Activated CD8-positive, alpha-beta memory T cell treated with anti-CD3 and anti-CD28 coated beads for 48 hours (primary cell): ENCODE measurements around the gene TNRC6B.
"Not testable (repeated sequence)": the region's sequence is repeated elsewhere in the genome, so short reads cannot be mapped to it uniquely, and the experiment has no call there.

Experiments
- DNase-seq, 3 experiments: peaks; one replicate each; pipeline ENCODE4 v3.0.0-alpha.2; 2020; ENCODE audit warnings: low read depth in 2 of 3, low spot score in 2 of 3

Gene TNRC6B

DNA sequence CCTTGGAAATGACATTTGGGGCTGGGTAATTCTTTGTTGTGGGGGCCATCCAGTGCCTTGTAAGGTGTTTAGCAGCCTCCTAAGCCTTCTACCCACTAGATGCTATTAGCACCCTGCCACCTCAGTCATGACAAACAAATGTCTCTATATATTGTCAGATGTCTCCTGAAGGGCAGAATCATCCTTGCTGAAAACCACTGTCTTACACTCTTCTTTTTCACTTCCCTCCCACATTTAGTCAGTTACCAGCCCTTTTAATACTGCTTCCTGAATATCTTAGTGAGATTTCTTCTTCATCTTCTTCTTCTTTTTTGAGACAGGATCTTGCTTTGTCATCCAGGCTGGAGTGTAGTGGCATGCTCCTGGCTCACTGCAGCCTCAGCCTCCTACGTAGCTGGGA is 33.1 kb downstream of the TNRC6B start:
- DNase-seq = no peak

DNA sequence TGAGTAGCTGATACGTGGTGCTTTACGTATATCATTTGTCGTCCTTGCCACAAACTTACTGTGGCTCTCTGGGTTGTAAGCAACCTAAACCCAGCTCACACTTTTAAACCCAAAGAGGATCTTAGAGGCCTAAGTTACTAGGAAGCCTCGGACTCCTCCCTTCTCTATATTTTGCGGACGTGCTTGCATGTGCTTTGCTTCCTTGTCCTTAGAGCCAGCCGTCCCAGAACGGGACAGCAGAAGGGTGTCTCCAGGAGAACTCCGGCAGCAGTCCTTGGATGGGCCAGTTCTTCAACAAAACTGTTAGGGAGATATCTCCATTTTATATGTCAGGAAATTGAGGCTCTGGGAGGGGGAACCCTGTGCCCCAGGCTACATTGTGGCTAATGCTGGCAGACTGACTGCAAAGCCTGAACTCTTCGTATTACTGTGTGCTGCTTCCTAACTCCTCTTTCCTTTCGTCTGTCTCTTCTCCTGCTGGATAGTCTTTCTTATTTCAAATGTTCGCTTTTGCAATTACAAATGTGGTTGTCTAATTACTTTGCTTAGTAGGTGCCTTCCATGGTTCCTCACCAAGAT is 33.8 kb downstream of the TNRC6B start:
- DNase-seq = no peak

DNA sequence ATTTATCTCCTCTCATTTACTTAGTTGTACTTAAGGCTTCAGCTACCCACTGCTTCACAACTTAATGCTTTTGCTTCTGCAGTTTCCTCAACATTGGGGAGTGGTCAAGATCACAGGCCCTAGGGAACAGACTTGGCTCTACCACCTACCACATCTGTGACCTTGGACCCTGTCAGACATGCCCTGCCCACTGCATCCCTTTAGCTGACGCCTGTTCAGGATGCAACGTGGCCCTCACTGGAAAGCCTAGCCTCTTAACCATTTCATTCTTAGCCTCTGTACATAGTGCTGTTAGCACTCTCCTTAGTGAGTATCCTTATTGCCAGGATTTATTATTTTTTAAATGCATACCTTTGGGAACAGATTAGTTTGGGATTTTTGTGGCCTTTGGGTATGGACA is 34.4 kb downstream of the TNRC6B start:
- no peak for DNase-seq

DNA sequence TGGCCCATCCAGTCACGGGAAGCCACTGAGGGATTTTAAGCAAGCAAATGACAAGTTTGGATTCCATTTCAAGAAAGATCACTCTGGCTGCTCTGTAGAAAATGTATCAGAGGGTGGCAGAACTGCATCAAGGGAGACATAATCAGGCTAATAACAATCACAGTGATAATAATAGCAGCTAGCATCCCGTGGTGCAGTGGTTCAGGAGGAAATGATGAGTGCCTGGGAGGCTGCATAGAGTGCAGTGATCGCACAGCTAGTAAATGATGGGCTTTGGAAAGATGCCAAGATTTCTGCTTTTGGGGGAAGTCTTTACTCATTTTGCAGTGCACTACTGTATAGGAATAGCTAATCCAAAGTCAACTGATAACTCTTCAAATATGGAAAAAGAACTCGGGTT is 35.8 kb downstream of the TNRC6B start:
- DNase-seq = no peak

DNA sequence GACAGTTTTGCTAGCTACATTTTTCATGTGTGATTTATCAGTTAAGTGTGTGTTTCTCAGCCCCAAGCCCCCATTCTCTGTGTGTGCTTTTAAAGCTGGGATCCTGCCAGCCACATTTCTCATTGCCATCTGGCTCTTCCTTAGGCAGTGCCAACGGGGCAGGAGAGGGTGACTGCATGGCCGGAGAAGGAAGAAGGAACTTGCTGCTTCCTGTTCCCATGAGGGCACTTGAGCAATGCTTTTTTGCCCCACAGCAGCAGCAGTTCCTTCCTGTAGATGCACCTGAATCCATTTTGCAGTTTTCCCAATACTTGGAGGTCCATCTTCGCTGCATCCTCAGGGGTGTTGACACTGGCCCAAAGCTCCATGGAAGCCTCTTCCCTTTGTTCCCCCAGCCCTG is 37.5 kb downstream of the TNRC6B start:
- DNase-seq = no peak

DNA sequence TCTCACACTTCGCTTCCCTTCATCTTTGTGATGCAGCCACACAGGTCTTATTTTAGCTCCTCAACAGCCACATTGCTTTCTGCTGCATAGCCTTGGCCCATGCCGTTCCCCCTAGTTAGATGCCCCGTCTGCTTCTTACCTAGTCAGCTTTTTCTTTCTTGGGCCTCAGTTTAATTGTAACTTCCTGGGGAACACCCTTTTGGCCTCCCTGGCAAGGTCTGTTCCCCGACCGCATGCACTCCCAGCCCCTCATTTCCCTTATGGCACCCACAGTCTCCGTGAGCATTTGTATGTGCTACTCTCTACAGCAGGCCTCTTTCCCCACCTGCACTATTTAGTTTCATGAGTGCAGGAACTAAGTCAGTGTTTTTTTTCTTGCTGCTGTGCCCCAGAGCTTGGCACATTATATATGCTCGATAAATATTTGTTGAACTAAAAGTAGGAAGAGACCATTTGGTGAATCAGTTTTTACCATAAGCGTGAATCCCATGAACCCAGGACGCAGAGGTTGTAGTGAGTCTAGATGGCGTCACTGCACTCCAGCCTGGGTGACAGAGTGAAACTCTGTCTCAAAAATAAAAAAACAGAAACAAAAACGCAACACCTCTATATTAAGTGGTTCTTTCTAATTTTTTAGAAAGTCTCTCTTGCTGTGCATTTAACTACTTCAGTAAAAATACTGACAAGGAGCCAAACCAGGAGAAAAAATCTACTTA is 38.5 kb downstream of the TNRC6B start:
- no peak for DNase-seq

DNA sequence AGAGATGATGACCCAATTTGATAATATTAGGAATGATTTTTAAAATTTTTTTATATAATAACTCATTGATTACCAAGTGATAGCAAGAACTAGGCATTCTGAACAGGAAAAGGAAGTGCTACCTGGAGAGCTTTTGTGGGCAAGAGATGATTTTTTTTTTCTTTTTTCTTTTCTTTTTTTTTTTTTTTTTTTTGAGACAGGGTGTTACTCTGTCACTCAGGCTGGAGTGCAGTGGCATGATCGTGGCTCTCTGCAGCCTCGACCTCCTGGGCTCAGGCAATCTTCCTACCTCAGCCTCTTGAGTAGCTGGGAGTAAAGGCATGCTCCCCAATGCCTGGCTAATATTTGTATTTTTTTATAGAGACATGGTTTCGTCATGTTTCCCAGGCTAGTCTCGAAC is 40.4 kb downstream of the TNRC6B start:
- no peak for DNase-seq

DNA sequence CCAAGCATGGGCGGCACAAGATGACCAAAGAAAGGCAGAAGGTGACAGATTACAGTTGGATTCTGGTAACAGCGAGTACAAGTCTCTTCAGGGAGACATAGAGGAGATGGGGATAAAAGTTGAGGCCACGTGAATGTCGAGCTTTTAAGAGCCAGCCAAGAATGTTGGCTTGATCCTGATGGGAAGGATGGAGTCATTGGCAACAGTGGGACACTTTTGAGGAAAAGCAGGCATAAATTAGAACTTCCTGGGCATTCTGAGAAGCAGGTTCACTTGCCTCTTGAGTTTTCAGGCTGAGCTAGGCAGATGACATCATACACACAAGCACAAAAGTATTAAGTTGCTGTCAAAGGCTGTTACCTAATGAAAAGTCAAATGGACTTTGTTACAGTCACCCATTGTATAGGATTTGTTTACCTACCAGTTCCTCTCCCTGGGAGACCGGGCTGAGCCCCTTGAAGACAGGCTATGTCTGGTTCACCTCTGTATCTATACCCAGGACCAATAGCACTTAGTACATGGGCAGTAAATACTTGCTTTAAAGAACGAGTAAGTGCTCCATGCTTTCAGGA is 41.1 kb downstream of the TNRC6B start:
- DNase-seq = no peak

DNA sequence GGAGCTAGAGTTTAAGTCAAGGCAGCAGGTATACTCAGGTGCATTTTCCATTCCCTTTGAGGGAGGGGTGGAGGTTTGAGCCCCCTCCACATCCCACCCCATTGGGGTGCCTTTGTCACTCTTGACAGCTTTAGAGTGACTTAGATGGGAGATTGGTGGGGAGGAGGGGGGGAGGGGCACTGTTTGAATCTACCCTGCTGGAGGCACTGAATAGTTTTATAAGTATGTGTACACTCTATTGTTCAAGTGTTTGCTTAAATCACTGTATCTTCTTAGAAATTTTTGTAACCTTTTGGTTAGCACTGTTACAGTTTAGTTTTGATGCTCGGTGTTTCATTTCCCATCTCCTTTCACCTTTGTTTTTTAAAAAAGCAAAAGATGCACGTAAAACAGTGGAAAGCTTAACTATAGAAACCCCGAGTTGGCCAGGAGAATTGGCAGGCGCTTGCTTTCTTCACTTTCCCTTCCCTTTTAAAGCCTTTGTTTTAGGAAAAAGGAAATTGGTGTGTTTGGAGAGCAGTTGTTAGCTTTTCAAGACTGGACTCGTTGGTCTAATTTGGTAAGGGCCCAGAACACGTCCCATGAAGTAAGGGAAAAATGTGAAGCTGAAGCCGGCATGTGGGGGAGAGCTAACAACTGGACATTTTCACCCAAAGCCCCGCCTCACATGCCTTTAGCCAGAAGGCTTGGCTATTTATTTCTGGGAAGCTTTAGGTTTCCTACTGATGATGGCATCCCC is 42.8 kb downstream of the TNRC6B start:
- no peak for DNase-seq

DNA sequence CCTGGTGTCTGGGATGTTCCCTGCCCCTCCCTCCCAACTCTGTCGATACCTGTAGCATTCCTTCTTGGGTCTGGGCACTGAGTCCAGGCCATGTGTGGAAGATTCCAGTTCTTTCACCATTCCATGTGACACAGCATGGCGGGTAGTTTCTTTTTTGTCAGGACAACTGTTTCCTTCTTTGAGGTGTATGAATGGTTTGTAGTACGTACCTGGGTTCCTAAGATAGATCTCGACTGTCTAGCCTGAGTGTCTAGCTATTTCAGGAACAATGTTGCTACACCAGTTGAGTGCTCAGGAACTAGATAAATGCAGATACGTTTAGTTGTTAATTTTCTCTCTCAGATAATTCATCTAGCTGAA is 43.3 kb downstream of the TNRC6B start:
- no peak for DNase-seq

DNA sequence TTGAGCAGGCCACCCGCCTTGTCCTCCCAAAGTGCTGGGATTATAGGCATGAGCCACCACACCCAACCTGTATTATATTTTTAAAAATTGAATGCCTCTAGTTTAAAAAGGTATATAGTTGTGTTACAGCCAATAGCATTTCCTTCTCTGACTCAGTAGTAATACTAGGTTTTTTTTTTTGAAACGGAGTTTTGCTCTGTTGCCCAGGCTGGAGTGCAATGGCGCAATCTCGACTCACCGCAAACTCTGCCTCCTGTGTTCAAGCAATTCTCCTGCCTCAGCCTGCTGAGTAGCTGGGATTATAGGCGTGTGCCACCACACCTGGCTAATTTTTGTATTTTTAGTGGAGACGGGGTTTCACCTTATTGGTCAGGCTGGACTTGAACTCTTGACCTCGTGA is 45.3 kb downstream of the TNRC6B start:
- not testable (repeated sequence) for DNase-seq

DNA sequence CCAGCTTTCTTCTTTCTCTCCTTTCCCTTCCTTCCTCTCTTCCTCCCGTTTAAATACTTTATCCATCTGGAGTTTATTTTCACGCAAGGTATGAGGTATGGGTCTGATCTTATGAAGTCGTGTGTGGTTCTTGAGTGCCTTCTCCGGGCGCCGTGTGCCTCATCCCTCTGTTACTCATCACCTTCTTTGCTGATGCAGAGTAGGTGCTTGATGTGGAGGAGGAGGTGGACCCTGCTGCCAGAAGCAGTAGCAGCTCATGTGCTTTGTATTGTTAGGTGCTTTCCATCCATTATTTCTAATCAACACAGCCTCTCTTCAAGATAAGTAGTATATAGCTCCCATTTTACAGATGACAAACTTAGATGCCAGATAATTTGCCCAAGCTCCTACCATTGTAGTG is 47.0 kb downstream of the TNRC6B start:
- DNase-seq = no peak

DNA sequence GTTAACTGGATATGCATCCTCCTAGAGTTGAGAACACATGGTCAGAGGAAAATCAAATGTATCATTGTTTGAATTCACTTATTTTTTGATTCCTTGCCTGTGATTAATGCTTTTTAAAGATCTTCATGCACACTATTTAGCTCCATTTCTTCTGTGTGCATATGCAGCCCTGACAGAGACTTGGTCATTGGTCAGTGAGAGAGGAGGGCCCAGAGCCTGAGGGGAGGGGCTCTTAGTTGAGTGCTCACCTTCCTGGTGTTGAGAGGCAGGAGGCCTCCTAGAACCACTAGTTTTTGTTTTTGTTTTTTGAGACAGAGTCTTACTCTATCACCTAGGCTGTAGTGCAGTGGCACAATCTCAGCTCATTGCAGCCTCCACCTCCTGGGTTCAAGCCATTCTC is 48.9 kb downstream of the TNRC6B start:
- DNase-seq = no peak

DNA sequence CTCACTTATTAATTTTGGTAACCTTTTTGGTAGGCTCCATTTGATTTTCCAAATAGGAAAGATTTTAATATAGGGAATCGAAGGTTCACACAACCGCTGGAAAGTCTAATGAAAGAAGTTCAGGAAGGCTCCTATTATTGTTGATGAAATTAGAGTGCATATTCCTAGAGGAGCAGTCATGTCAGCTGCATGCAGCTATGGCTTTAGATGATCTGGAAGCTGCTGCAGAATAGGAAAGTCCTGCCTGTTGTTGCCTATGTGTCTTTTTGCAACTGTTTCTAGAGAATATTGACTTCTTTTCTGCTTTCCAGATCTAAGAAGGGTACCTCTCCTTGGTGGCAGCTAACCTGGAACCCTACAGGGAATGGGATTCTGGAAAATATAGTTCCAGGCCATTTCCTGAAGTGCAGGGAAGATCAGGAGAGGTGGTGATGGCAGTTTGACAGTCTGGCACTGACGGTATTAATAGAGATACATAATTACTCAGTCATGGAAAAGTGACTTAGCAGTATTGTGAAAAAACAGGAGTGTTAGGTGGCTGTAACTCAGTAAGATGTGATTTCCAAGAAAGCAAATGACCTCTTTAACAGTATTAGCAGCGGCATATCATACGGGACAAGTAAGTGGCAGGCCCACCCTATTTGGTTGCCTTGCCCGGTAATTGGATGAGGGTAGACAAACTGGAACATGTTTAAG is 54.0 kb downstream of the TNRC6B start:
- no peak for DNase-seq

DNA sequence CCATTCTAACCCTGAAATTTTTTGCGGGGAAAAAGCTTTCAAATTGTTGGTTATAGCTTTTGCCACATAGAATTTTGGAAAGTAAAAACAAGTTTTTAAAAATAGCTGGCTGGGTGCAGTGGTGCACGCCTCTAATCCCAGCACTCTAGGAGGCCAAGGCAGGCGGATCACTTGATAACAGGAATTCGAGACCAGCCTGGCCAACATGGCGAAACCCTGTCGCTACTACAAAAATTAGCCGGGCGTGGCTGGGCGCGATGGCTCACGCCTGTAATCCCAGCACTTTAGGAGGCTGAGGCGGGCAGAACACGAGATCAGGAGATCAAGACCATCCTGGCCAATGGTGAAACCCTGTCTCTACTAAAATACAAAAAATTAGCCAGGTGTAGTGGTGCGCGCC is 54.9 kb downstream of the TNRC6B start:
- DNase-seq = no peak

DNA sequence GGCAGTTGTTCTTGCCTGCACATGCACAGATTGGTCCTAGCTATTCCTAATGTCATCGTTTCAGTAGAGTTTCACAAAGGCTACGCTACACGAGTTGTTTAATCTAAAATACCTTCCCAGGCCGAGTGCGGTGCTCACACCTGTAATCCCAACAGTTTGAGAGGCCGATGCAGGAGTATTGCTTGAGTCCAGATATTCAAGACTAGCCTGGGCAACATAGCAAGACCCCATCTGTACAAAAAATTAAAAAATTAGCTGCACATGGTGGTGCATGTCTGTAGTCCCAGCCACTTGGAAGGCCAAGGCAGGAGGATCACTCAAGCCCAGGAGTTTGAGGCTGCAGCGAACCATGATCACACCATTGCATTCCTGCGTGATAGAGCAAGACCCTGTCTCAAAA is 56.2 kb downstream of the TNRC6B start:
- DNase-seq = no peak

DNA sequence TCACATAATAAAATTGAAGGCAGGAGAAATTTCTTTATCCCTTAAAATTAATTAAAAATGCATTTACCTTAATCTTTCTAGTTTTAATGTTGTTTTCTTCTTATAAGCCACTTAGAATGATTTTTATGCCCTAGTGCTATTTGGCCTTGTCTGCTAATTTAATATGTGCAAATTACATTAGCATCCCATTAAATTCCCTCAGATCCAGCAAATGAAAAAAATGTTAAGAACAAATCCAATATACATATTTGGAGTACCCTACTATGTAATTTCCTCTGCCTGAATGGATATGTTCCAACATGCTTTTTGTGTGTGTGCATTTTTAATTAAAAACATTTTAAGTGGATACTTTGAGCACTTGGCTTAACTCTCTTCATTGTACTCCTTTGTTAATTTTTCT is 56.9 kb downstream of the TNRC6B start:
- no peak for DNase-seq

DNA sequence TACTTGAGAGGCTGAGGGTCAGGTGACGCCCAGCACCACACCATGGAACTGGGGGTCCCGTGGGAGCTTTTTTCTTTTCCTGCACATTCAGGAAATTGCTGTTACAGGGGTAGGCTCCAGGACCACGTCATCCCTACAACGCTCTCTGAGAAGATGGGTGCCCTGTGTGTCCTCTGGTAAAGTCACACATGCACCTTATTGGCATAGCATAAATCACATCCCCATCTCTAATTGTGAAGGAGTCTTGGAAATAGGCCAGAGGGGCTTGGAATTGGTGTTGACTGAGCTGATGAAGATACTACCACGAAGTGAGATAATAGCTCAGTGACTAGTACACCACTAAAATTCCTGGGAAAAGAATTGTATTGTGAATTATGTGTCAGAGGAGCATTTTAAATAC is 57.6 kb downstream of the TNRC6B start:
- DNase-seq = no peak

DNA sequence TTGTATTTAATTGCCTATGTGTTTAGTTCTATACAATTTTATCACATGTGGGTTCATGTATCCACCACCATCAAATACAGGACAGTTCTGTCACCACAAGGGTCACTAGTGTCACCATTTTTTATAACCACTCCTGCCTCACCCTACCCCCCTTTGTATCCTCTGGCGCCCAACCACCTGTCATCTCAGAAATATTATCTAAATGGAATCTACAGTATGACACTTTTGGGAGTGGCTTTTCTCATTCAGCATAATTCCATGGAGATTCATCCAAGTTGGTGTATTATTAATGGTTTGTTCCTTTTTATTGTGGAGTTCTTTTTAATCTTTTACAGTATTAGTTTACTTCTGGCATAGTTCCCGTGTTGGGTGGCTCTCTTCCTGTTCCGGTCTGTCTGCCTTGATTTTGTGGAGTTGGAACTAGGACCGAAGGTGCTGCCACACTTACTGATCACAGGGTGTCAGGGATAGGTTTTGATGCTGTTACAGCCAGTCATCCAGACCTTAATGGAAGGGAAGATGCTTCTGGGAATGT is 58.5 kb downstream of the TNRC6B start:
- DNase-seq = no peak

DNA sequence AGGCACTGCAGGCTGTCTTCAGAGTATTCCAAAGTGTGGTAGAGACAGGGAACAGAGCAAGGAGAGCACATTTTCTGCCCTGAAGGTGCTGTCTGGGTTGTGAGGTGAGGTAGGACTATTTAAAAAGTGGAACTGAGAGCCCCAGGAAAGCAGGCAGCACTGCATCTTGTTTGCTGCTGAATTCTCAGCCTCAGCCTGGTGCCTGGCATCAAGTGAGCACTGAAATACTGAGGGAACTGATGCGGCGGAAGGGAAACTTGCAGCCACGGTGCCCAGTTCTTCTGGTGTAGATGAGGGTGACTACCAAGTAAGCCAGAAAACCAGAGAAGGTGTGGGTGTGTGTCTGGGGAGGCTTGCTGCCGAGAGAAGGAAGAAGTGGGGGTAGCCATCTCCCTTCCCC is 59.5 kb downstream of the TNRC6B start:
- no peak for DNase-seq

DNA sequence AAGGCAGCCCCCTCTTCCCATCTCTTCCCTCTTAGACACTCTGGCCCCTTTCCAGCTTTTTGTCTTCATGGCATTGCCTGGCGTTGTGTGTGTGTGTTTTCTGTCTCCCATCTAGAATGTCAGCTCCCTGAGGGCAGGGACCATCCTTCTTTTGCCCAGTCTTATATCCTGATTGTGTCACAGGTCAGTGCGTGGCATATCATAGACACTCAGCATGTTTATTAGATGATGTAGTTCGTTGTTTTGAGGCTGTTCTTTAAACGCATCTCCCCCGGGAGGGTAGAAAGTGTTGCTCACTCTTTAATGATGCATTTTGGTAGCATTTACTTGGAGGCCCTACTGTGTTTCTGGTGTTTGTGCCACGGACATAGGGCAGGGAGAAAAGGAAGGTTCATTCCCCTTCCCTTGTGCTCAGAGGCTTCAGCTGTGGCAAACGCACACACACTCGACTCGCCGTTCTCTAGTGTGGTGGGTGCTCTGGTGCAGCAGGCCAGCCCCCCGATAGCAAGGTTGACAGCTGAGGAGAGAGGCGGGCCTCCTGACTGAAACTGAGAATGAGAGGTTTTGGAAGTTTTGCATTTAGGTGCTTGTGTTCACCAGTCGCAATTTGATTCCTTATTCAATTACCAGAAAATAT is 60.2 kb downstream of the TNRC6B start:
- no peak for DNase-seq
